HG03159 (cell line): ENCODE data around the gene SNAP29.

Experiments used
- ATAC-seq: cut with Tn5 transposase; IDR thresholded peaks from one replicate; pipeline ENCODE4 v1.9.1; 2021; ENCODE audit warnings: mild to moderate bottlenecking, moderate library complexity; ENCODE audit not compliant: unreplicated experiment

Gene SNAP29

DNA sequence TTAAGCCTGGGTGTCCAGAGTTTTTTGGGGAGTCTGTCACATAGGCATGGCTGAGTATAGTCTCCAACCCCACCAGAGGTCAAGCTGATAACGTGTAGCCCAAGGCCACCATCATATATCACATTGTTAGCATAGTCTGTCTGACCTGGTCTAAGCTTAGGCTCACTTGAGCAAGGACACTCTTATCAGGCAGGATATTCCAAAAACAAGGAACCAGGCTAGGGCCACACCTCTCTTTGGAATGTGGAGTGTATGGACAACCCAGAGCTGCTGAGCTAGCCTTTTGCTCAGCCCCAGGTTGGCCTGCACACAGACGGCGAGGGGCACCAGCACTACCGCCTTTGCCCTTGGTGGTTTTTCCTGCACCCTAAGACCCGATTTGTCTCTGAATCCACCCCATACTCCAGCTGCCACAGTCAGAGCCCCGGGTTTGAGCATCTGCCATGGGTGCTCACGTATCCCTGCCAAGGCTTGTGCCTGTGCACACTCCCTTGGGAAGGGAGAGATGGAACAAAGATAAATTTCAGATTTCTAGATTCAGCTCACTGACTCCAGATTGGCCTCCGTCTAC is 7.2 kb downstream of the SNAP29 start:
- ATAC-seq: no peak

GRCh38 chr22:20866736-20867135 is 7.9 kb downstream of the SNAP29 start:
- no peak for ATAC-seq

DNA sequence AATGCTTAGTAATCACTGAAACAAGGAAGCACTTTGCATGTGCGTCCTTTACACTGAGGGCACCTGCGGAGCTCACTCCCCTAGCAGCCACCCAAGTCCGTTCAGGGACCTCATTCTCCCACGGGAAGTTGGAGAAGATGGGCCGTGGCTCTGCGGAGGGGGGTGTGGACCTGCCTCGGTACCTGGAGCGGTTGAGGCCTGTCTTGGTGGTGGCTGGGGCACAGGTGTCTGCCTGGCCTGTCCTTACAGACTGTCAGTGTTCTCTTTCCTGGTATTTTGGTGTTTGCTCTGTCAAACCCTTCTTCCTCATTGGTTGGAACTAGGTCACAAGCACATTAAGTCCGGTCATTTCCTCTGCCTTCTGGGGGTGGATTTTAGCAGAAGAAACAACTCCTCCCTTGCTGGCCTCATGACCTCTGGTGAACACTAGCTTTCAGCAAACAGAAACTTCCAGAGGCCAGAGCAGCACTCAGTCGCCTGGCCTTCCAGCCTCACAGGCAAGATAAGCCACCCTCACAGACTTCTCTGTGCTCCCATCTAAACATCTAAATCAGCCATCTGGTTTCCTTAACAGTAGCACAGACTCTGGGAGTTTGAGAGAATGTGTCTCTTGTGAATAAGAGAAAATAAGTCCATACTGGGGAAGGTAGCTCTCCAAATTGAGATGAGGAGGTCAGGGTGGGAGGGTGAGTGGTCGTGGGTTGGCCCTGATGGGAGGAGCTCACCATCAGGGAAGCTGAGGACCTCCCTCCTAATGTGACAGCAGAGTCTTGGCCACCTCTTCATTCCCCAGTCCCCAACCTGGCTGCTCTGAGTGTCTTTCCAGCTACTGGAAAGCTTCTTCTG is 8.6 kb downstream of the SNAP29 start:
- no peak for ATAC-seq

GRCh38 chr22:20868025-20868962 is 9.5 kb downstream of the SNAP29 start:
- ATAC-seq: no peak

DNA sequence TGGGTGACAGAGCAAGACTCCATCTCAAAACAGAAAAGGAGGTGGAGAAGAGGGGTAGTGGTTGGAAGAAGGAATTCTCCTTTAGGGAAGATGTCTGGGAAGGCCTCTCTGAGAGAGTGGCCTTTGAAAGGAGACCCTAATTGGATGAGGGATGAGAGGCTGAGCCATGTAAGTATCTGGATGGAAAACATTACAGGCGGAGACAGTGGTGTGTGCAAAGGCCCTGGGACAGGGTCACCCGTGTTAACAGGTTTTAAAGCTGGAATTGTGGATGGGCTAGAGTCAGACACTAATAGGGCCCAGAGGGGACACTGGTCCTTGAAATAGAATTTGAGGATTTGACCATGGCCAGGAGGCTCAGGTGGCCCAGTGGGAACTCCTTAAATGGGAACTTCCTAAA is 10.4 kb downstream of the SNAP29 start:
- no peak for ATAC-seq

DNA sequence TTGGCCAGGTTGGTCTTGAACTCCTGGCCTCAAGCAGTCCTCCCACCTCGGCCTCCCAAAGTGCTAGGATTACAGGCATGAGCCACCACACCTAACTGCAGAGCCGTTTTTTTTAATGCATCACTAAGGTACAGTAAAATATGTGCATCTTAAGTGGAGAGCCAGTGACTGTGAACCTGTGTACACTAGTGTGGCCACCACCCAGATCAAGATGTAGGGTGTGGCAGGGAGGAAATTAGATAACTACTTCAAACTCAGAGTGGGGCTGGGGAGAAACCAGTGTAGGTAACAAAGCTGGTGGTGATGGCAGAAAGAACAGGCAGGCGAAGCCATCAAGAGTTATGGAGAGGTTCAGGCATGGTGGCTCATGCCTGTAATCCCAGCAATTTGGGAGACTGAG is 14.4 kb downstream of the SNAP29 start:
- ATAC-seq: no peak

DNA sequence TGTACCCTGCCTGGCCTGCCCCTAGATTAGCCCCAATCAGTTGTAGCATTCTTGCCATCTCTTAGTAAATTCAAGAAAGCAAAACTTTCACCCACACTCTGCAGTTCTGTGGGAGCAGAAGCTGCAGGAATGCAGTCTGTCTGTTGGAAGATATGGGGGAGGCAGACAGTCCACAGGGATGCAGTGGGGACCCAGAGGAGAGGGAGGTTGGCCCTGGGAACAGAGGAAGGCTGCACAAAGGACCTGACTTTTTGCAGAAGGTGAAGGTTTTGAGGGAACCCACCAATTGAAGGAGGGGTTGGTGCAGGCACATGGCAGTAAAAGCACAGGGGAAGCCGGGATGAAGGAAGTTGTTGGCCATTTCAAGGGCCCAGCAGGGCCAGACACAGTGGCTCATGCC is 16.5 kb downstream of the SNAP29 start:
- no peak for ATAC-seq

- no peak for ATAC-seq
These were observed 18.9 kb downstream of the SNAP29 start for GRCh38 chr22:20877715-20878114.

GRCh38 chr22:20881231-20881630 is 22.4 kb downstream of the SNAP29 start:
- no peak for ATAC-seq

DNA sequence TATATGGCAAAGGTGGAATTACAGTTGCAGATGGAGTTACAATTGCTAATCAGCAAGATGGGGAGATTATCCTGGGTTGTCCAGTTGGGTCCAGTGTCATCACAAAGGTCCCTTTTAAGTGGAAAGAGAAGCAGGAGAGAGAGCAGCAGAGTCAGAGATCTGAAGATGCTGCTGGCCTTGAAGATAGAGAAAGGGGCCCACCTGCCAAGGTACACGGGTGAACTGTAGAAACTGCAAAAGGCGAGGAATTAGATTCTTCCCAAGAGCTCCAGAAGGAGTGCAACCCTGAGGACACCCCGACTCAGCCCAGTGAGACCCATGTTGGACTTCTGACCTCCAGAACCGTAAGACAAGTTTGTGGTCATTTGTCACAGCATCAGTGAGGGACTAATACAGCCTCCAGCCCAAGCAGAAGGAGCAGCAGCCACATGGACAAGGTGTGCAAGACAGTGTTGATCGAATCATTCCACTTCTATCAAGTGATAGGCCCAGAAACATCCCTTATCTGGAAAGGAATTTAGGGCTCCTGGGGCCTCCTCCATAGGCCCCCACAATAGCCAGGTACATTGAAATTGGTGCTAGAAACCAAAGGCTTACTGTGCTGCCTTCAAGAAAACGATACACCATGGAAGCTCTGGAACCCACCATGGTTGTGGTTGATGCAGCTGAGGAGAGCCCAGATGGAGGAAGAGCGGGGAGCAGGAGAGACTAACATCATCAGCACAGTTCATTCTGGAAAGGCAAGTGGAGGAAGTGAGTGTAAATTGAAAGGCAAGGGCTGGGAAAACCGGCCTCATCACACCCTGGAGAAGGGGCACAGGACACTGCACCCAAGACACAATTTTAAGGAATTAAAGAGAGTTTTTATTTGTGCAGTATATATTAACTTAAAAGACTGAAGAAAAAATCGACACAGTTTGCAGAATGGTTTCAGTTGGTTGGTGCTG is 23.3 kb downstream of the SNAP29 start:
- no peak for ATAC-seq

GRCh38 chr22:20882855-20883254 is 24.0 kb downstream of the SNAP29 start:
- no peak for ATAC-seq

DNA sequence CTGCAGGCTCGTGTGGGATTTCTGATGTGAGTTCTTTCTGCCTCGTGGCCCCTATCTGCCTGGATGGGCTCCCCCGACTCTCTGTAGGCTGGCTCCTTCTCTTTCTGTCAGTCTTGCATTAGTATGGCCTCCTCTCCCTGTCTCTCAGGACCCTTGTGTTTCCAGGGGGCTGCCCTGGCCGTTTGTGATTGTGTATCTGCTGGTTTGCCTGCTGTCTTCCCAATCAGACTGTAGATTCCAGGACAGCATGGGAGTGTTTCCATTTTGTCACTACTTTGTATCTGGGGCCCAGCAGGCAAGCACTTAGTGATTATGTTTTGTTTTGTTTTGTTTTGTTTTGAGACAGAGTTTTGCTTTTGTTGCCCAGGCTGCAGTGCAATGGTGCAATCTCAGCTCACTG is 25.6 kb downstream of the SNAP29 start:
- ATAC-seq: no peak

DNA sequence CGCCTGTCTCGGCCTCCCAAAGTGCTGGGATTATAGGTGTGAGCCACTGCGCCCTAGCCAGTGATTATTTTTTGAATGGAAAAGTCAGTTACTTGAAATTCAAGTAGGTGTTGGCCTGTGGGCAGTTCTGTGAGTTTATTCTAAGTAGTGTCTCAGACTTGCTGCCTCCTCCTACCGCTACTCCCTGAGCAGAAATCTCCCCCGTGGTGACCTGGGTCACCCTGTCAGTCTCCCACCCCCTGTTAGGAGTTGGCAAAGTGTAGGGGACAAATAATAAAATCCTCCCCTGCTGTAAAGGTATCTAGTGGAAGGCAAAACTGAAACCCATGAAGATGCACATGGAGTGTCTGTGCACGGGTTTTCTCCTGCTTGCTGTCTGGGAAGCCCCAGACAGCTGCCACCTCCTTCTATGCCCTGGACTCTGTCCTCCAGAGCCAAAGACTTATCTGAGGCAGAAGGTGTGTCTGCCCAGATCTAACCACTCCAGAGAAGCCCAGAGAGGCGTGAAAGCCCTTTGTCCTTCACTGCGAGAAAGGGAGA is 26.3 kb downstream of the SNAP29 start:
- ATAC-seq: no peak

GRCh38 chr22:20885557-20886323 is 26.9 kb downstream of the SNAP29 start:
- no peak for ATAC-seq

- no peak for ATAC-seq
These were observed 28.6 kb downstream of the SNAP29 start for GRCh38 chr22:20887375-20887774.

DNA sequence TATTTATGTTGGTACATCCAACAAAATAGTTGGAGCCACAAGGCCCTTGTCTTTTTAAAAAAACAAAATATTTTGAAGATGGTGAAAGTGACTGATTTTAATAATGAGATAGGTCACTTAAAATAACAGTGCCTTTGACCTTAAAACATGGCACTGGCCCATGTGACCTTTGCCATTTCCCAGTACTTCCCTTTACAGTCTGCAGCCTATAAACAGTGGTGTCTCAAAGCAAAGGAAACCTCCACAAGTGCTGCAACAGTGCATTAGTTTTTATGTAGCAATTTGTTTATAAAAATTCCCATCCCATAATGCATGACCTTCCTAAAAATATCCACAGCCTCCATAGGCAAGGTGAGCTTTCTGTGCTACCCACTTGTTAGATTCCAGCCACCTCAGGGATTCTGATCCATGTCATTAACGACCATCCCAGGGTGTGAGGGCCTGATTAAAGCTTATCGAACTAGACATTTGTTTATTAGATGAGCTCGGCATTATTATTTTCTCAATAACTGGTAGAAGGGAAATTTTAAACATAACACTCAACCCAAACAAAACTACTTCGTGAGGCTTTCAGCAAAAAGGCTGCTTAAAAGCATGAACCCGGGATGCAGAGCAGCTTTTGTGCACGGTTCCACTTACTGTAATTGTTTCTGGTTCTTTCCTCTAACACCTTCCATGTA is 30.4 kb downstream of the SNAP29 start:
- ATAC-seq: no peak

- no peak for ATAC-seq
These were observed 31.2 kb downstream of the SNAP29 start for GRCh38 chr22:20889904-20890540.

DNA sequence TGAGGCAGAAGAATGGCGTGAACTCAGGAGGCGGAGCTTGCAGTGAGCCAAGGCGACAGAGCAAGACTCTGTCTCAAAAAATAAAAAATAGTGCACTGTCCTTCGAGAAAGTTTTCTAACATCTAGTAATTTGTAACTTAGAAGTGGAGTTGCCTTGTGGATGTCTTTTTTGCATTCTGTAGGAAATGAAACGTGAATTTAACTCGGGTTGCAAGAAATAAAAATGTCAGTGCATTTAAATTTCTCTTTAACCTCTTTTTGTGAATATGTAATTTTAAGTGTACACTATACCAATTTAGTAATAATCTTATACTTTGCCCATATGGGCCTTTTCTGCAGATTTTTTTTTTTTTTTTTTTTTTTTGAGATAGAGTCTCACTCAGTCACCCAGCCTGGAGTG is 32.2 kb downstream of the SNAP29 start:
- ATAC-seq: no peak
